T-helper 2 cell treated with Interferon-gamma antibody and Interleukin-4, amounts not matched to agents 100 ng/mL and 5 ng/mL, for 36 hours (primary cell): Measurements from ENCODE around the gene MPC1. TPM values are rescaled to one million over a fixed set of nuclear protein-coding genes. Genes with fewer than 3 reads are reported as not detected.
"Not testable (repeated sequence)": the region's sequence is repeated elsewhere in the genome, so short reads cannot be mapped to it uniquely, and the experiment has no call there.

ENCODE experiments used
- intact Hi-C: fragments of 100-400 bp; cut with micrococcal nuclease; formaldehyde crosslinking; loops from one replicate; pipeline ENCODE4 v1.15.1; 2023
- total RNA-seq: library from RNA; stranded (reverse); gene quantifications from 2 replicates; pipeline ENCODE4 v1.2.3, GENCODE V29; 2022

MPC1 gene
- total RNA-seq, 1 donor from 2014 or later = 32.7 TPM

- intact Hi-C loops = loop anchor here (1.0 to 10.0 kb wide), 9 partner anchors 33 to 971 kb away; partner anchors contain the start of genes CEP43, RNASET2, RPS6KA2 and SFT2D1
Measured at GRCh38 chr6:166383802-166384363, 1.1 kb upstream of the MPC1 start.

GRCh38 chr6:166382500-166382932 is 224 bp downstream of the MPC1 start:
- intact Hi-C loops = loop anchor here (2.0 to 10.0 kb wide), 4 partner anchors 145 to 972 kb away; partner anchors contain the start of genes CEP43 and RNASET2

- intact Hi-C loops = loop anchor here (2.0 to 10.0 kb wide), 4 partner anchors 145 to 973 kb away; partner anchors contain the start of genes CEP43 and RNASET2
Measured at GRCh38 chr6:166381733-166382499, 824 bp downstream of the MPC1 start.

GRCh38 chr6:166381381-166381732 is 1.4 kb downstream of the MPC1 start:
- intact Hi-C loops = loop anchor here (5.0 to 10.0 kb wide), 3 partner anchors 144 to 973 kb away; partner anchors contain the start of gene RNASET2

GRCh38 chr6:166379800-166380199 is 2.9 kb downstream of the MPC1 start:
- intact Hi-C loops = loop anchor here (5.0 to 10.0 kb wide), 3 partner anchors 142 to 975 kb away; partner anchors contain the start of gene RNASET2

GRCh38 chr6:166379103-166379586 is 3.6 kb downstream of the MPC1 start:
- intact Hi-C loops = no loop called here

GRCh38 chr6:166377721-166378120 is 5.0 kb downstream of the MPC1 start:
- intact Hi-C loops = no loop called here

- intact Hi-C loops = no loop called here
Measured at GRCh38 chr6:166375013-166375412, 7.7 kb downstream of the MPC1 start.

- intact Hi-C loops = no loop called here
Measured at GRCh38 chr6:166370489-166370888, 12.3 kb downstream of the MPC1 start.

GRCh38 chr6:166369782-166370181 is 13.0 kb downstream of the MPC1 start:
- intact Hi-C loops = no loop called here

GRCh38 chr6:166366921-166367320 is 15.8 kb downstream of the MPC1 start:
- intact Hi-C loops = no loop called here

- intact Hi-C loops = no loop called here
Measured at GRCh38 chr6:166365806-166366205, 16.9 kb downstream of the MPC1 start.

GRCh38 chr6:166365221-166365620 is 17.5 kb downstream of the MPC1 start:
- intact Hi-C loops = no loop called here

- intact Hi-C loops = no loop called here
Measured at GRCh38 chr6:166364456-166364855, 18.3 kb downstream of the MPC1 start.

- intact Hi-C loops = not testable (repeated sequence)
Measured at GRCh38 chr6:166362427-166362826, 20.3 kb downstream of the MPC1 start.

- intact Hi-C loops = no loop called here
Measured at GRCh38 chr6:166361077-166361429, 21.7 kb downstream of the MPC1 start.

GRCh38 chr6:166360243-166361076 is 22.3 kb downstream of the MPC1 start:
- intact Hi-C loops = no loop called here

- intact Hi-C loops = no loop called here
Measured at GRCh38 chr6:166355552-166355951, 27.2 kb downstream of the MPC1 start.

- intact Hi-C loops = no loop called here
Measured at GRCh38 chr6:166354965-166355364, 27.8 kb downstream of the MPC1 start.

GRCh38 chr6:166354143-166354542 is 28.6 kb downstream of the MPC1 start:
- intact Hi-C loops = no loop called here

- intact Hi-C loops = no loop called here
Measured at GRCh38 chr6:166353507-166353906, 29.2 kb downstream of the MPC1 start.

GRCh38 chr6:166352923-166353322 is 29.8 kb downstream of the MPC1 start:
- intact Hi-C loops = no loop called here
